ENCODE data around the gene SLC35D1.
"Not testable (repeated sequence)": the region's sequence is repeated elsewhere in the genome, so short reads cannot be mapped to it uniquely, and the experiment has no call there.

Gene SLC35D1

GRCh38 chr1:67085326-67085725 is 31.4 kb upstream of the SLC35D1 start:
- TF ChIP-seq ZFX (IDR thresholded peaks at IDR 0.05) (no peak), CTCF (conservative IDR thresholded peaks at IDR 0.05) (no peak)

GRCh38 chr1:67084765-67085318 is 30.9 kb upstream of the SLC35D1 start:
- no peak overlapping the region for H3K27ac ChIP-seq
- TF ChIP-seq ZFX (IDR thresholded peaks at IDR 0.05), result no peak
- TF ChIP-seq CTCF (conservative IDR thresholded peaks at IDR 0.05), result no peak

More at GRCh38 chr1:67085326-67085725, 31.4 kb upstream of the SLC35D1 start:
- no peak overlapping the region for H3K27ac ChIP-seq

- TF ChIP-seq CTCF (conservative IDR thresholded peaks at IDR 0.05) (no peak), ZFX (IDR thresholded peaks at IDR 0.05) (no peak)
- H3K27ac ChIP-seq, result no peak overlapping the region
Measured at GRCh38 chr1:67078291-67078690, 24.3 kb upstream of the SLC35D1 start.

- H3K27ac ChIP-seq, result no peak overlapping the region
- TF ChIP-seq ZFX (IDR thresholded peaks at IDR 0.05) (no peak), CTCF (conservative IDR thresholded peaks at IDR 0.05) (no peak)
Measured at GRCh38 chr1:67077593-67077992, 23.6 kb upstream of the SLC35D1 start.

- no peak overlapping the region for H3K27ac ChIP-seq
- TF ChIP-seq CTCF (conservative IDR thresholded peaks at IDR 0.05), result no peak
- TF ChIP-seq ZFX (IDR thresholded peaks at IDR 0.05), result no peak
Measured at GRCh38 chr1:67072749-67073148, 18.8 kb upstream of the SLC35D1 start.

GRCh38 chr1:67067655-67068054 is 13.7 kb upstream of the SLC35D1 start:
- not testable (repeated sequence) for H3K27ac ChIP-seq

- TF ChIP-seq CTCF (conservative IDR thresholded peaks at IDR 0.05), result no peak
- no peak for TF ChIP-seq ZFX (IDR thresholded peaks at IDR 0.05)
- no peak overlapping the region for H3K27ac ChIP-seq
Measured at GRCh38 chr1:67062412-67062811, 8.5 kb upstream of the SLC35D1 start.

GRCh38 chr1:67061266-67061665 is 7.3 kb upstream of the SLC35D1 start:
- H3K27ac ChIP-seq, result no peak overlapping the region
- no peak for TF ChIP-seq ZFX (IDR thresholded peaks at IDR 0.05)
- TF ChIP-seq CTCF (conservative IDR thresholded peaks at IDR 0.05), result no peak
